ENCODE results near the gene GPER1.

The GPER1 gene

DNA sequence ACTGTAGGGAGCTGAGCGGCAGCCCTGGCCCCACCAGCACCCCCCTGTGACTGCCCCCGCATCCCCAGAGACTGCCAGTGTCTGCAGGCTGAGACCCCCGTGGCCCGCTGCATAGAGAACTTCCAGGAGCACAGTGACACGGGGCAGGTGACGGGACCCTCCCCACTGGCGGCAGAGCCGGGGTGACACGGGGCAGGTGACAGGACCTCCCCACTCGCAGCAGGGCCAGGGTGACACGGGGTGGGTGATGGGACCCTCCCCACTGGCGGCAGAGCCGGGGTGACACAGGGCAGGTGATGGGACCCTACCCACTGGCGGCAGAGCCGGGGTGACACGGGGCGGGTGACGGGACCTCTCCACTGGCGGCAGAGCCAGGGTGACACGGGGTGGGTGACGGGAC, 2.3 kb downstream of the GPER1 start:
- in situ Hi-C loops (cut with MboI; ENCODE audit: low sequenced_read_pairs, unreplicated experiment) = no loop called here
- TF ChIP-seq, protein P1, sequence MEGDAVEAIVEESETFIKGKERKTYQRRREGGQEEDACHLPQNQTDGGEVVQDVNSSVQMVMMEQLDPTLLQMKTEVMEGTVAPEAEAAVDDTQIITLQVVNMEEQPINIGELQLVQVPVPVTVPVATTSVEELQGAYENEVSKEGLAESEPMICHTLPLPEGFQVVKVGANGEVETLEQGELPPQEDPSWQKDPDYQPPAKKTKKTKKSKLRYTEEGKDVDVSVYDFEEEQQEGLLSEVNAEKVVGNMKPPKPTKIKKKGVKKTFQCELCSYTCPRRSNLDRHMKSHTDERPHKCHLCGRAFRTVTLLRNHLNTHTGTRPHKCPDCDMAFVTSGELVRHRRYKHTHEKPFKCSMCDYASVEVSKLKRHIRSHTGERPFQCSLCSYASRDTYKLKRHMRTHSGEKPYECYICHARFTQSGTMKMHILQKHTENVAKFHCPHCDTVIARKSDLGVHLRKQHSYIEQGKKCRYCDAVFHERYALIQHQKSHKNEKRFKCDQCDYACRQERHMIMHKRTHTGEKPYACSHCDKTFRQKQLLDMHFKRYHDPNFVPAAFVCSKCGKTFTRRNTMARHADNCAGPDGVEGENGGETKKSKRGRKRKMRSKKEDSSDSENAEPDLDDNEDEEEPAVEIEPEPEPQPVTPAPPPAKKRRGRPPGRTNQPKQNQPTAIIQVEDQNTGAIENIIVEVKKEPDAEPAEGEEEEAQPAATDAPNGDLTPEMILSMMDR (IDR thresholded peaks at IDR 0.05; ENCODE audit: borderline replicate concordance, control extremely low read depth, extremely low read depth, insufficient read depth, missing control alignments) = no peak
- DNase-seq (ENCODE audit: low spot score) = no peak

DNA sequence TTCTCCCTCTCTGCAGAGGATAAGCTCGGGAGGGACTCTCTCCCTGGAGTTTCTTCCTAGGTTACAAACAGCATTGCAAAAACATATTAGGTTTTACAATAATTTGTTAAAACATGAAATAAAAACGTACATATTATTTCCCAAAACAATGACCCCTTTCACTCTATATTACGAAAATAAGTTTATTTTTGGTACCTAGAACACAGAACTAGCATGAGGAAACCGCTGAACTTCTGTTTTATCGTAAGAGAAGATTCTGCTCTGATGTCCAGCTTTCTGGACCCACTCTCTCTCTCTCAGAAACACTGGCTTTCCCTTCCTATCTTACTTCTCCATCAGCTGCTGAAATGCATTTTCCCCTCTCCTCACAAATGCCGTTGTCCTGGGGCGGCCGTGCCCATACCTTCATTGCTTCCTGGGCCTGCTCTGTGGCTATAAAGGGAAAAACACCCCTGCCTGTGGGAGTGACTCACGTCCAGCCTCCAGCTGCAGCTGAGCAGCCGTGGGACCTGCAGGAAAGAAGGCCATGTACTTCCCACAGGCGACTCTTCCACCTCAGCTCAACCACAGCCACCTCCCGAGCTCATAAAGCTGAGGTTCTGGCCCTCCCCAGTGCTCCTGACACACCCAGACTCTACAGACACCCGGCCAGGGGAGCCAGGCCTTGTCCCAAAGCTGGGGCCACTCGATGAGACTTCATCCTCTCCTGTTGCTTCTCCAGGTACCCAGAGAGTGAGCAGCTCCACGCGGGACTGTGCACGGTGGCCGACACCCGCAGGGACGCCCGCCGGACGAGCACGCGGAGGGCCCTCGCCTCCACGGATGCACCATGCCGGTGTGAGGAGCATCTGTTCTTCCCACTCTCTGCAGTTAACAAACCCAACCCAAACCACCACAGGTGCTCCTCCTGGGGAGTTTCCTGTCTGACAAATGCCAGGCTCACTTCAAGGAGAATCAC, 3.1 kb downstream of the GPER1 start:
- in situ Hi-C loops (cut with MboI; ENCODE audit: low sequenced_read_pairs, unreplicated experiment) = no loop called here
- DNase-seq (ENCODE audit: low spot score) = no peak
- TF ChIP-seq, protein P1 (IDR thresholded peaks at IDR 0.05; ENCODE audit: borderline replicate concordance, control extremely low read depth, extremely low read depth, insufficient read depth, missing control alignments) = no peak

DNA sequence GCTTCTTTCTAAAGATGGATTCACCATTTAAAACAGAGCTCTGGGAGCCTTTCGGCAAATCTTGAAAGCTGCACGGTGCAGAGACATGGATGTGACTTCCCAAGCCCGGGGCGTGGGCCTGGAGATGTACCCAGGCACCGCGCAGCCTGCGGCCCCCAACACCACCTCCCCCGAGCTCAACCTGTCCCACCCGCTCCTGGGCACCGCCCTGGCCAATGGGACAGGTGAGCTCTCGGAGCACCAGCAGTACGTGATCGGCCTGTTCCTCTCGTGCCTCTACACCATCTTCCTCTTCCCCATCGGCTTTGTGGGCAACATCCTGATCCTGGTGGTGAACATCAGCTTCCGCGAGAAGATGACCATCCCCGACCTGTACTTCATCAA, 3.7 kb downstream of the GPER1 start:
- in situ Hi-C loops (cut with MboI; ENCODE audit: low sequenced_read_pairs, unreplicated experiment) = no loop called here
- DNase-seq (ENCODE audit: low spot score) = no peak
- TF ChIP-seq, protein P1 (IDR thresholded peaks at IDR 0.05; ENCODE audit: borderline replicate concordance, control extremely low read depth, extremely low read depth, insufficient read depth, missing control alignments) = no peak

DNA sequence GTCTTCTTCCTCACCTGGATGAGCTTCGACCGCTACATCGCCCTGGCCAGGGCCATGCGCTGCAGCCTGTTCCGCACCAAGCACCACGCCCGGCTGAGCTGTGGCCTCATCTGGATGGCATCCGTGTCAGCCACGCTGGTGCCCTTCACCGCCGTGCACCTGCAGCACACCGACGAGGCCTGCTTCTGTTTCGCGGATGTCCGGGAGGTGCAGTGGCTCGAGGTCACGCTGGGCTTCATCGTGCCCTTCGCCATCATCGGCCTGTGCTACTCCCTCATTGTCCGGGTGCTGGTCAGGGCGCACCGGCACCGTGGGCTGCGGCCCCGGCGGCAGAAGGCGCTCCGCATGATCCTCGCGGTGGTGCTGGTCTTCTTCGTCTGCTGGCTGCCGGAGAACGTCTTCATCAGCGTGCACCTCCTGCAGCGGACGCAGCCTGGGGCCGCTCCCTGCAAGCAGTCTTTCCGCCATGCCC, 4.3 kb downstream of the GPER1 start:
- DNase-seq (ENCODE audit: low spot score) = no peak
- in situ Hi-C loops (cut with MboI; ENCODE audit: low sequenced_read_pairs, unreplicated experiment) = no loop called here
- TF ChIP-seq, protein P1 (IDR thresholded peaks at IDR 0.05; ENCODE audit: borderline replicate concordance, control extremely low read depth, extremely low read depth, insufficient read depth, missing control alignments) = no peak

DNA sequence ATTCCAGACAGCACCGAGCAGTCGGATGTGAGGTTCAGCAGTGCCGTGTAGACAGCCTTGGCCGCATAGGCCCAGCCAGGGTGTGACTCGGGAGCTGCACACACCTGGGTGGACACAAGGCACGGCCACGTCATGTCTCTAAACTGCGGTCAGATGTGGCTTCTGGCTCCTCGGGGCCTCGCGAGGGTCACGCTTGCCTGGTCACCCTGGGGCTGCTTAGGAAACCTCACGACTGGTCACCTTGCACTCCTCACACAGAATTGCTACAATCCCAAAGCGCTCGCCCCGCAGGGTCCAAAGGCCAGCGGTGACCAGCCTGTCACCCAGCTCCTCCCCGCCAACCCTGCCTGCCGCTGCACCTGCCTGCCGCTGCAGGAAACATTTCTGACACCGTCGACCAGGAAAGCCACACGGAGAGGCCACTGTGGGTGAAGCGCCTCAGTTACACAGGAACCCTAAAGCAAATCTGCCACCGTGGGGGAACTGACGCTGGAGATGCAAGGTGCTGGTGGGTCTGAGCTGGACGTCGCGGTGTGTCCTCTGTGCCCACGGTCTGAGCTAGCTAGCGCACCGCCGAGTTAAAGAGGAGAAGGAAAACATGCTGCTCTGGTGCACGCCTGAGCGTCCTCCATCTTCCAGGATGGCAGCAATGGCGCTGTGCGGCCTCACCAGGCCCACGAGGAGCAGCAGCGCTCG, 5.0 kb downstream of the GPER1 start:
- TF ChIP-seq, protein P1 (IDR thresholded peaks at IDR 0.05; ENCODE audit: borderline replicate concordance, control extremely low read depth, extremely low read depth, insufficient read depth, missing control alignments) = no peak
- DNase-seq (ENCODE audit: low spot score) = no peak
- in situ Hi-C loops (cut with MboI; ENCODE audit: low sequenced_read_pairs, unreplicated experiment) = no loop called here

DNA sequence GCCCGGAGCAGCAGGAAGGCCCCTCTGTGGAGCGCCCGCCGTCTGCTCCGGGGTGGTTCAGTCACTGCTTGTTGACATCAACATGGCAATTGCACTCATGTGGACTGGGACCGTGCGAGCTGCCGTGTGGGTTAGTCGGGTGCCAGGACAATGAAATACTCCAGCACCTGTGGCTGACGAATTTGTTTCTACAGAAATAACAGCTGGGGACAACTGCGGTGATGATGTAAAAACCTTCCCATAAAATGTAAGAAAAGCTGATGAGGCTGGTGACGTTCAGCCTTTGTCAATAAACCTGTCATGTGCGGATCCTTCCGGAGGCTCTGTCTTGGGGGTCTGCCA, 5.6 kb downstream of the GPER1 start:
- TF ChIP-seq, protein P1 (IDR thresholded peaks at IDR 0.05; ENCODE audit: borderline replicate concordance, control extremely low read depth, extremely low read depth, insufficient read depth, missing control alignments) = no peak
- DNase-seq (ENCODE audit: low spot score) = no peak
- in situ Hi-C loops (cut with MboI; ENCODE audit: low sequenced_read_pairs, unreplicated experiment) = no loop called here

All from GM13976 (cell line).